Measurements from ENCODE around the gene FSCN2. TPM values are rescaled to one million over a fixed set of nuclear protein-coding genes. Genes with fewer than 3 reads are reported as not detected.

FSCN2 gene
- total and polyA plus RNA-seq, 11 donors, result 0.22 to 0.72 (median 0.38) TPM; not detected in 3

DNA sequence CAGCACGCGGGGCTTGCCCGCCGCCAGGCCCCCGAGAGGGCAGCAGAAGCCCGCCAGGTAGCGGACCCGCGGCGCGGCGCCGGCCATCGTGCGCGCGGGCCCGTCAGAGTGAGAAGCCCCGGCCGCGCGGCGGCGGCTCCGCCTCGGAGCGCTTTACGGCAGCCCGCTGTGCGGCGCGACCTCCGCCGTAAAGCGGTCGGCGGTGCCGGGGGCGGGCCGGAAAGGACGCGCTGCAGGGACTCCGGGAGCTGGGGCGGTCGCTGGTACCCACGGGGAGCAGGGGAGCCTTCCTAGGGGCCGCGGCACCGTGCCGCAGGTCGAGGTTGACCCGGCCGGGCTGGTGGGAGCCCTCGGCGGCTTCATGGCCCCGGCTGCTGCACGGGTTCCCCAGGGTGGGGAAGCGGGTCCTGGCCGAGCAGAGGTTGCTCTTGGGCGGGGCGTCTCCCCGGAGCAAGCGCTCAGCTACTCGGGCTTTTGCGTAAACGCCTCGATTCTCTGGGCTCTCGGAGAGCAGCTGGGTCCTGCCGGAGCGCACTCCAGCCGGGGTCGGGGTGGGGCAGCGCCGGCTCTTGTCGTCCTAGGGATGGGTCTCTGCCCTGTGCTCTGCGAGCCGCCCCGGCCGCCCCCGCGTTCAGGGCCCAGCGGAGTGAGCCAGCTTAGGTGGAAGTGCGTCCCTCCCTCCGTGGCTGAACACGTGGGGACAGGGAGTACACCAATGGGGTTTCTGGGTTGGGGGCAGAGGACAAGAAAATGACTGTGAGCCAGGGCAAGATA lies 24.3 kb downstream of the FSCN2 start, which contains the start of gene FAAP100:
Gene FAAP100, minus strand, starts transcription at position 110 of the 774 bp plus-strand sequence. Its CDS starts 23 bp downstream, at position 87.
- TF ChIP-seq, protein P1, sequence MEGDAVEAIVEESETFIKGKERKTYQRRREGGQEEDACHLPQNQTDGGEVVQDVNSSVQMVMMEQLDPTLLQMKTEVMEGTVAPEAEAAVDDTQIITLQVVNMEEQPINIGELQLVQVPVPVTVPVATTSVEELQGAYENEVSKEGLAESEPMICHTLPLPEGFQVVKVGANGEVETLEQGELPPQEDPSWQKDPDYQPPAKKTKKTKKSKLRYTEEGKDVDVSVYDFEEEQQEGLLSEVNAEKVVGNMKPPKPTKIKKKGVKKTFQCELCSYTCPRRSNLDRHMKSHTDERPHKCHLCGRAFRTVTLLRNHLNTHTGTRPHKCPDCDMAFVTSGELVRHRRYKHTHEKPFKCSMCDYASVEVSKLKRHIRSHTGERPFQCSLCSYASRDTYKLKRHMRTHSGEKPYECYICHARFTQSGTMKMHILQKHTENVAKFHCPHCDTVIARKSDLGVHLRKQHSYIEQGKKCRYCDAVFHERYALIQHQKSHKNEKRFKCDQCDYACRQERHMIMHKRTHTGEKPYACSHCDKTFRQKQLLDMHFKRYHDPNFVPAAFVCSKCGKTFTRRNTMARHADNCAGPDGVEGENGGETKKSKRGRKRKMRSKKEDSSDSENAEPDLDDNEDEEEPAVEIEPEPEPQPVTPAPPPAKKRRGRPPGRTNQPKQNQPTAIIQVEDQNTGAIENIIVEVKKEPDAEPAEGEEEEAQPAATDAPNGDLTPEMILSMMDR (IDR thresholded peaks at IDR 0.05), result no peak
- TF ChIP-seq POLR2A (IDR thresholded peaks at IDR 0.05), result peak in 1 of 2 donors; percentile 93
- H3K27me3 ChIP-seq, result no peaks in the 10 kb centered on the region
- peak within 1 kb of the TSS; percentile 82 to 100 (median 92) for H3K4me3 ChIP-seq
- ATAC-seq, result peak; percentile 3 to 73 (median 71)
- intact Hi-C loops (cut with DNase I), result loop anchor here in 5 of 10 donors (5.0 kb wide), 4 partner anchors 35 to 65 kb away; partner anchors contain the start of gene ACTG1 (in 1 of the 5)
- 0 to 1% (median 1%) methylated on average over 36 to 85 of the region's 85 CpGs for WGBS, 4 donors
- DNase-seq, result peak; percentile 79 to 90 (median 83)
- H3K4me1 ChIP-seq, result peaks cover 0 to 58% (median 35%) of the 10 kb centered on the region in 12 donors
- H3K27ac ChIP-seq, result peak within 1 kb of the TSS; percentile 77 to 95 (median 90)
- no peaks in the 10 kb centered on the region for H3K9me3 ChIP-seq
- peaks cover 0 to 44% (median 31%) of the 10 kb centered on the region in 9 donors for H3K36me3 ChIP-seq

- 3 to 9% (median 6%) methylated on average over 18 to 19 of the region's 19 CpGs for WGBS, 4 donors
- DNase-seq, result peak; percentile 65 to 78 (median 71)
- peaks cover 0 to 44% (median 31%) of the 10 kb centered on the region in 9 donors for H3K36me3 ChIP-seq
Measured at GRCh38 chr17:81553018-81553615, 24.9 kb downstream of the FSCN2 start.

DNA sequence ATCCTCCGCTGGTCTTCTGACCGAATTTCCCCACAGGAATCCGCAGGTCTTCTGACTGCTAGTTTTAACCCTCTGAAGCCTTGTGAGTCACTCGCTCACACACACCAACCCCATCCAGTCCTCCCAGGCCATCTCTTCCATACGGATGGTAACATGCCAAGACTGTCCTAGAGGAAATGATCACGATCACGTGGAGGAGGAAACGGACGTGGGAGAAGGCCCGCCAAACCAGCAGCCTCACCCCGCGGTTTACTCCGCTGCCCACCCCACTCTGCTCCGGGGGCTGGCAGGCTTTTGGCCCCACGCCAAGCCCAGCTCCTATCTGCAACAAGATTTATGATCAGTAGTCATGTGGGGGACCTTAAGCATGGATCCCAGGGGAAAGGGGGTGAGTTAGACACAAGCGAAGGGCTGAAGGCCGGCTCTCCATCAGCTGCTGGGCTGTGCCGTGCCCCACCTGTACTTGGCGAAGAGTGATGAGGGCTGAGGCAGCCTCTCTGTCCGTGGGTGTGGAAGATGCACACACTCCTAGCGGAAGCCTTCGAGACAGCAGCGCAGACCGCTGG lies 25.5 kb downstream of the FSCN2 start:
- peak overlapping the region in 10 of 12 donors; percentile 82 to 99 (median 92) for H3K4me3 ChIP-seq
- 34 to 40% (median 37%) methylated on average over 21 to 24 of the region's 24 CpGs for WGBS, 4 donors
- no peak for ATAC-seq
- H3K9me3 ChIP-seq, result no peaks in the 10 kb centered on the region
- TF ChIP-seq, protein P1 (IDR thresholded peaks at IDR 0.05), result no peak
- TF ChIP-seq POLR2A (IDR thresholded peaks at IDR 0.05), result no peak
- peak overlapping the region in 10 of 12 donors; percentile 0 to 95 (median 88) for H3K27ac ChIP-seq
- peaks cover 0 to 45% (median 32%) of the 10 kb centered on the region in 9 donors for H3K36me3 ChIP-seq
- intact Hi-C loops (cut with DNase I), result loop anchor here in 5 of 10 donors (5.0 kb wide), 4 partner anchors 36 to 66 kb away; partner anchors contain the start of gene ACTG1 (in 1 of the 5)
- DNase-seq, result peak in 2 of 5 donors; percentile 32 to 60
- peaks cover 0 to 69% (median 39%) of the 10 kb centered on the region in 12 donors for H3K4me1 ChIP-seq
- no peaks in the 10 kb centered on the region for H3K27me3 ChIP-seq

More at GRCh38 chr17:81553018-81553615, 24.9 kb downstream of the FSCN2 start:
- Histone ChIP-seq H3K27ac (peak overlapping the region; percentile 77 to 95 (median 90)), H3K9me3 (no peaks in the 10 kb centered on the region), H3K4me3 (peak overlapping the region; percentile 82 to 100 (median 92)), H3K27me3 (no peaks in the 10 kb centered on the region), H3K4me1 (peaks cover 0 to 65% (median 39%) of the 10 kb centered on the region in 12 donors)
- no peak for TF ChIP-seq POLR2A (IDR thresholded peaks at IDR 0.05)
- TF ChIP-seq, protein P1 (IDR thresholded peaks at IDR 0.05), result peak in 1 of 12 donors; percentile 11
- intact Hi-C loops (cut with DNase I), result loop anchor here in 5 of 10 donors (5.0 kb wide), 4 partner anchors 36 to 66 kb away; partner anchors contain the start of gene ACTG1 (in 1 of the 5)
- ATAC-seq, result peak; percentile 14 to 62 (median 44)
